Uterine smooth muscle cell (primary cell): ENCODE data around the gene CA10. TPM values are rescaled to one million over a fixed set of nuclear protein-coding genes. Genes with fewer than 3 reads are reported as not detected.

Source experiments
- total RNA-seq: library from RNA; depleted of rRNA; stranded (reverse); fragments of >200 nt; gene quantifications from 2 replicates; pipeline ENCODE4 v1.2.3, GENCODE V29; 2014

Gene CA10
- total RNA-seq, result not detected in 2 replicates

DNA sequence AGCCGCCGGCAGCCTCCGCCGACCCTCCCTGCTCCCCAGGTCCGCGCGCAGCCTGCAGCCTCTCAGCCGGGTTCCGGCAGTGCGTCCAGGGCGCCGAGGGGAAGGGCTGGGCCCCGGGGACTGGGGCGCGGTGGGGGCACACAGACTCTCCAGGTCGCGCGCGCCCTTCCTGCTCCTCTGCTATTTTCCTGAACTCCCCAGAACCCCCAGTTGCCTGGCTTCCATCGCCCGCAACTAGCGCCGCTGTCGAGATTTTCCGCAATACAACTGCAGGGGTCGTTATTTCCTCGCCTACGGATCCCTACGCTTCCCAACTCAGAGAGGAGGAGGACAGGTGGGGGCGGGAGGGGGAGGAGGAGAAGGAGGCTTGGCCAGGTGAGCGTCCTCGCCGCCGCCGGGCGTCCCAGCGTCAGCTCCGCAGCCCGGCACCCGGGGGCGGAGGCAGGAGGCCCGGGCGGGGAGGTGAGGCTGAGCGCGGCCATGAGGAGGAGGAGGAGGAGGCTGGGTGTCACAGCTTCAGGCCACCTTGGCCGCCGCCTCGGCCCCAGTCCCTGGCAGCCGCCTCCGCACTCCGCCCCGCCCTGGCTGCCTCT lies at the start of gene CA10:
Gene CA10, minus strand, starts transcription at position 265 of the 593 bp plus-strand sequence.

